Measurements from ENCODE around the gene TIMP3.

Gene TIMP3

GRCh38 chr22:32786027-32786418 is 15.5 kb upstream of the TIMP3 start:
- no peak for DNase-seq
- Histone ChIP-seq H3K27me3 (replicated peaks; ENCODE audit: insufficient read depth, low read length) (no peaks in the 10 kb centered on the region), H3F3A (ENCODE audit: insufficient read depth, low read length) (no peaks in the 10 kb centered on the region), H3K4me1 (ENCODE audit: low read length) (no peaks in the 10 kb centered on the region), H3K4me2 (ENCODE audit: low read depth, low read length) (no peak overlapping the region), H3K9ac (ENCODE audit: low read length) (no peak overlapping the region), H2AFZ (ENCODE audit: low read length) (no peak overlapping the region), H3K9me2 (replicated peaks; ENCODE audit: insufficient read depth, low read length) (no peaks in the 10 kb centered on the region), H3K27ac (ENCODE audit: low read length) (no peak overlapping the region), H3K79me2 (ENCODE audit: low read length) (no peaks in the 10 kb centered on the region), H3K4me3 (ENCODE audit: low read length) (no peak overlapping the region), H4K20me1 (ENCODE audit: insufficient read depth, low read length) (no peaks in the 10 kb centered on the region), H3K9me3 (replicated peaks; ENCODE audit: insufficient read depth, low read length) (no peaks in the 10 kb centered on the region), H3K36me3 (replicated peaks; ENCODE audit: insufficient read depth, low read length) (no peaks in the 10 kb centered on the region)
- no peak for TF ChIP-seq EZH2 (optimal IDR thresholded peaks at IDR 0.05; ENCODE audit: low read depth, low read length)
- no peak for TF ChIP-seq EZH2phosphoT487 (IDR thresholded peaks at IDR 0.05; ENCODE audit: low read length)
- TF ChIP-seq, protein P1, sequence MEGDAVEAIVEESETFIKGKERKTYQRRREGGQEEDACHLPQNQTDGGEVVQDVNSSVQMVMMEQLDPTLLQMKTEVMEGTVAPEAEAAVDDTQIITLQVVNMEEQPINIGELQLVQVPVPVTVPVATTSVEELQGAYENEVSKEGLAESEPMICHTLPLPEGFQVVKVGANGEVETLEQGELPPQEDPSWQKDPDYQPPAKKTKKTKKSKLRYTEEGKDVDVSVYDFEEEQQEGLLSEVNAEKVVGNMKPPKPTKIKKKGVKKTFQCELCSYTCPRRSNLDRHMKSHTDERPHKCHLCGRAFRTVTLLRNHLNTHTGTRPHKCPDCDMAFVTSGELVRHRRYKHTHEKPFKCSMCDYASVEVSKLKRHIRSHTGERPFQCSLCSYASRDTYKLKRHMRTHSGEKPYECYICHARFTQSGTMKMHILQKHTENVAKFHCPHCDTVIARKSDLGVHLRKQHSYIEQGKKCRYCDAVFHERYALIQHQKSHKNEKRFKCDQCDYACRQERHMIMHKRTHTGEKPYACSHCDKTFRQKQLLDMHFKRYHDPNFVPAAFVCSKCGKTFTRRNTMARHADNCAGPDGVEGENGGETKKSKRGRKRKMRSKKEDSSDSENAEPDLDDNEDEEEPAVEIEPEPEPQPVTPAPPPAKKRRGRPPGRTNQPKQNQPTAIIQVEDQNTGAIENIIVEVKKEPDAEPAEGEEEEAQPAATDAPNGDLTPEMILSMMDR (IDR thresholded peaks at IDR 0.05; ENCODE audit: low read length), result no peak

GRCh38 chr22:32788904-32789624 is 12.4 kb upstream of the TIMP3 start:
- H3F3A ChIP-seq (ENCODE audit: insufficient read depth, low read length), result no peaks in the 10 kb centered on the region
- H3K9me2 ChIP-seq (replicated peaks; ENCODE audit: insufficient read depth, low read length), result no peaks in the 10 kb centered on the region
- no peak overlapping the region for H2AFZ ChIP-seq (ENCODE audit: low read length)
- H4K20me1 ChIP-seq (ENCODE audit: insufficient read depth, low read length), result no peaks in the 10 kb centered on the region
- no peaks in the 10 kb centered on the region for H3K79me2 ChIP-seq (ENCODE audit: low read length)
- H3K9ac ChIP-seq (ENCODE audit: low read length), result no peak overlapping the region
- TF ChIP-seq, protein P1 (IDR thresholded peaks at IDR 0.05; ENCODE audit: low read length), result no peak
- TF ChIP-seq EZH2 (optimal IDR thresholded peaks at IDR 0.05; ENCODE audit: low read depth, low read length), result no peak
- H3K27ac ChIP-seq (ENCODE audit: low read length), result no peak overlapping the region
- no peak for DNase-seq
- H3K4me1 ChIP-seq (ENCODE audit: low read length), result no peaks in the 10 kb centered on the region
- H3K9me3 ChIP-seq (replicated peaks; ENCODE audit: insufficient read depth, low read length), result no peaks in the 10 kb centered on the region
- H3K4me3 ChIP-seq (ENCODE audit: low read length), result no peak overlapping the region
- no peak overlapping the region for H3K4me2 ChIP-seq (ENCODE audit: low read depth, low read length)
- no peaks in the 10 kb centered on the region for H3K27me3 ChIP-seq (replicated peaks; ENCODE audit: insufficient read depth, low read length)
- no peaks in the 10 kb centered on the region for H3K36me3 ChIP-seq (replicated peaks; ENCODE audit: insufficient read depth, low read length)

- Histone ChIP-seq H3K4me3 (ENCODE audit: low read length) (no peak overlapping the region), H2AFZ (ENCODE audit: low read length) (no peak overlapping the region), H3K27me3 (replicated peaks; ENCODE audit: insufficient read depth, low read length) (no peaks in the 10 kb centered on the region), H3K9ac (ENCODE audit: low read length) (no peak overlapping the region), H3K4me2 (ENCODE audit: low read depth, low read length) (no peak overlapping the region), H3K4me1 (ENCODE audit: low read length) (no peaks in the 10 kb centered on the region), H3K36me3 (replicated peaks; ENCODE audit: insufficient read depth, low read length) (no peaks in the 10 kb centered on the region), H4K20me1 (ENCODE audit: insufficient read depth, low read length) (no peaks in the 10 kb centered on the region), H3K27ac (ENCODE audit: low read length) (no peak overlapping the region), H3K79me2 (ENCODE audit: low read length) (no peaks in the 10 kb centered on the region), H3K9me3 (replicated peaks; ENCODE audit: insufficient read depth, low read length) (no peaks in the 10 kb centered on the region), H3F3A (ENCODE audit: insufficient read depth, low read length) (no peaks in the 10 kb centered on the region), H3K9me2 (replicated peaks; ENCODE audit: insufficient read depth, low read length) (no peaks in the 10 kb centered on the region)
- DNase-seq, result no peak
- no peak for TF ChIP-seq EZH2phosphoT487 (IDR thresholded peaks at IDR 0.05; ENCODE audit: low read length)
- TF ChIP-seq, protein P1 (IDR thresholded peaks at IDR 0.05; ENCODE audit: low read length), result no peak
Observed at GRCh38 chr22:32789797-32790620, 11.5 kb upstream of the TIMP3 start.

Data from MM.1S (cell line).